ENCODE data around the gene TAC4.

The TAC4 gene

DNA sequence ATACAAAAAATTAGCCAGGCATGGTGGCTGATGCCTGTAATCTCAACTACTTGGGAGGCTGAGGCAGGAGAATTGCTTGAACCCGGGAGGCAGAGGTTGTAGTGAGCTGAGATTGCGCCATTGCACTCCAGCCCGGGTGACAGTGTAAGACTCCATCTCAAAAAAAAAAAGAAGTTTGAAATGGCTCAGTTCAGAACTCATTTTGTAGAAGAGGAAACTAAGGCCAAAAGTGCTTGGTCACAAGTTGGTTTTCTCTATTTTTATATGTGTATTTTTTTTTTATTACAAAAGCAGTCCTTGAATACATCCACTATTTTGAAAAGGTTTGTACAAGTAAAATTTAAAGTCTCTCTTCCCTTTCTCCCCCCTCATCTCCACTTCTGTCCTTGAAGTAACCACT, 5.5 kb downstream of the TAC4 start:
- H3K27ac ChIP-seq = no peak overlapping the region
- TF ChIP-seq, protein P1, sequence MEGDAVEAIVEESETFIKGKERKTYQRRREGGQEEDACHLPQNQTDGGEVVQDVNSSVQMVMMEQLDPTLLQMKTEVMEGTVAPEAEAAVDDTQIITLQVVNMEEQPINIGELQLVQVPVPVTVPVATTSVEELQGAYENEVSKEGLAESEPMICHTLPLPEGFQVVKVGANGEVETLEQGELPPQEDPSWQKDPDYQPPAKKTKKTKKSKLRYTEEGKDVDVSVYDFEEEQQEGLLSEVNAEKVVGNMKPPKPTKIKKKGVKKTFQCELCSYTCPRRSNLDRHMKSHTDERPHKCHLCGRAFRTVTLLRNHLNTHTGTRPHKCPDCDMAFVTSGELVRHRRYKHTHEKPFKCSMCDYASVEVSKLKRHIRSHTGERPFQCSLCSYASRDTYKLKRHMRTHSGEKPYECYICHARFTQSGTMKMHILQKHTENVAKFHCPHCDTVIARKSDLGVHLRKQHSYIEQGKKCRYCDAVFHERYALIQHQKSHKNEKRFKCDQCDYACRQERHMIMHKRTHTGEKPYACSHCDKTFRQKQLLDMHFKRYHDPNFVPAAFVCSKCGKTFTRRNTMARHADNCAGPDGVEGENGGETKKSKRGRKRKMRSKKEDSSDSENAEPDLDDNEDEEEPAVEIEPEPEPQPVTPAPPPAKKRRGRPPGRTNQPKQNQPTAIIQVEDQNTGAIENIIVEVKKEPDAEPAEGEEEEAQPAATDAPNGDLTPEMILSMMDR (IDR thresholded peaks at IDR 0.05) = no peak
- H3K4me2 ChIP-seq (ENCODE audit: low read length) = no peak overlapping the region
- H3K9me3 ChIP-seq (ENCODE audit: control insufficient read depth, low read length) = no peaks in the 10 kb centered on the region
- no peaks in the 10 kb centered on the region for H3K36me3 ChIP-seq (ENCODE audit: control insufficient read depth, insufficient read depth, low read length)
- no peaks in the 10 kb centered on the region for H3K27me3 ChIP-seq (ENCODE audit: control insufficient read depth, insufficient read depth, low read length)
- H3K4me3 ChIP-seq (ENCODE audit: low read depth, low read length) = no peak overlapping the region
- H3K4me1 ChIP-seq = no peaks in the 10 kb centered on the region
- no peak overlapping the region for H2AFZ ChIP-seq
- peaks cover 3% of the 10 kb centered on the region for H3K79me2 ChIP-seq
- no peak overlapping the region for H3K9ac ChIP-seq

DNA sequence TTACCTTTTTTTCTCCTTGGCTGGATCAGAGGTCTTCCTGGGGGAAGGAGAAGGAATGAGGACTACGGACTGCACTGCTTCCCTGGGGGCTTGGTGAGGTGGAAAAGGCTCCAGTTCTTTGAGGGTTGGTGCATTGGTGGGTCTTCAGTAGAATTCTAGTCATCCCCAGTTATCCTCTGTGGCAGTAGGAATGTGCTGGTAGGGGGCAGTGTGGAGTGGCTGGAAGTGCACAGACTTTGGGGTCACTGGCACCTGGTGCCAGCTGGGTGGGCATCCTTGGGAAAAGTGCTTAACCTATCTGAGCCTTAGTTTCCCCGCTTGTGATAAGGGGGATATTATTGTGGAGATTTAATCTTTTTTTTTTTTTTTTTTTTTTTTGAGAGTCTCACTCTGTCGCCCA, 6.3 kb downstream of the TAC4 start:
- H3K9me3 ChIP-seq (ENCODE audit: control insufficient read depth, low read length) = no peaks in the 10 kb centered on the region
- peaks cover 3% of the 10 kb centered on the region for H3K79me2 ChIP-seq
- no peaks in the 10 kb centered on the region for H3K36me3 ChIP-seq (ENCODE audit: control insufficient read depth, insufficient read depth, low read length)
- no peaks in the 10 kb centered on the region for H3K27me3 ChIP-seq (ENCODE audit: control insufficient read depth, insufficient read depth, low read length)
- no peak overlapping the region for H3K4me2 ChIP-seq (ENCODE audit: low read length)
- no peaks in the 10 kb centered on the region for H3K4me1 ChIP-seq
- TF ChIP-seq, protein P1 (IDR thresholded peaks at IDR 0.05) = no peak
- no peak overlapping the region for H3K9ac ChIP-seq
- no peak overlapping the region for H2AFZ ChIP-seq
- no peak overlapping the region for H3K27ac ChIP-seq
- no peak overlapping the region for H3K4me3 ChIP-seq (ENCODE audit: low read depth, low read length)

DNA sequence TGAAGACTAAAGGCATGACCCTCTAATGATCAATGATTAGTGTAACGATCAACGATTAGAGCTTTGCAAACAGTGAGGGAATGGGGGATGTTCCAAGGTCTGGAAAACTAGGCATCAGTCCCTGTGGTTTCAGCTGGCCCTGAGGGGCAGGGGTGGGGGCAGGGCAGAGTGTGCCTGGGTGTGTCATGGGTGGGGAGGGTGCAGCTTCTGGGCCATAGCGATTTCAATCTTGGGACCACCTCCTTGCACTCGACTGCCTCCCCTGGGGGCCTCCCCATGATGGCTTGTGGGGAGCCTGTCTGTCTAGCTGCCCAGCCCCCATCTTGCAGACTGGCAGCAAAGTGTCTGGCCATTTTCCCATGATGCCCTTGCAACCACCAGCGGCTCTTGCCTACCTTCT, 8.4 kb downstream of the TAC4 start:
- H3K4me3 ChIP-seq (ENCODE audit: low read depth, low read length) = no peak overlapping the region
- no peak overlapping the region for H2AFZ ChIP-seq
- no peak overlapping the region for H3K27ac ChIP-seq
- H3K9ac ChIP-seq = no peak overlapping the region
- H3K4me2 ChIP-seq (ENCODE audit: low read length) = no peak overlapping the region
- H3K27me3 ChIP-seq (ENCODE audit: control insufficient read depth, insufficient read depth, low read length) = no peaks in the 10 kb centered on the region
- H3K9me3 ChIP-seq (ENCODE audit: control insufficient read depth, low read length) = no peaks in the 10 kb centered on the region
- H3K79me2 ChIP-seq = peaks cover 3% of the 10 kb centered on the region
- TF ChIP-seq, protein P1 (IDR thresholded peaks at IDR 0.05) = no peak
- no peaks in the 10 kb centered on the region for H3K4me1 ChIP-seq
- H3K36me3 ChIP-seq (ENCODE audit: control insufficient read depth, insufficient read depth, low read length) = no peaks in the 10 kb centered on the region

DNA sequence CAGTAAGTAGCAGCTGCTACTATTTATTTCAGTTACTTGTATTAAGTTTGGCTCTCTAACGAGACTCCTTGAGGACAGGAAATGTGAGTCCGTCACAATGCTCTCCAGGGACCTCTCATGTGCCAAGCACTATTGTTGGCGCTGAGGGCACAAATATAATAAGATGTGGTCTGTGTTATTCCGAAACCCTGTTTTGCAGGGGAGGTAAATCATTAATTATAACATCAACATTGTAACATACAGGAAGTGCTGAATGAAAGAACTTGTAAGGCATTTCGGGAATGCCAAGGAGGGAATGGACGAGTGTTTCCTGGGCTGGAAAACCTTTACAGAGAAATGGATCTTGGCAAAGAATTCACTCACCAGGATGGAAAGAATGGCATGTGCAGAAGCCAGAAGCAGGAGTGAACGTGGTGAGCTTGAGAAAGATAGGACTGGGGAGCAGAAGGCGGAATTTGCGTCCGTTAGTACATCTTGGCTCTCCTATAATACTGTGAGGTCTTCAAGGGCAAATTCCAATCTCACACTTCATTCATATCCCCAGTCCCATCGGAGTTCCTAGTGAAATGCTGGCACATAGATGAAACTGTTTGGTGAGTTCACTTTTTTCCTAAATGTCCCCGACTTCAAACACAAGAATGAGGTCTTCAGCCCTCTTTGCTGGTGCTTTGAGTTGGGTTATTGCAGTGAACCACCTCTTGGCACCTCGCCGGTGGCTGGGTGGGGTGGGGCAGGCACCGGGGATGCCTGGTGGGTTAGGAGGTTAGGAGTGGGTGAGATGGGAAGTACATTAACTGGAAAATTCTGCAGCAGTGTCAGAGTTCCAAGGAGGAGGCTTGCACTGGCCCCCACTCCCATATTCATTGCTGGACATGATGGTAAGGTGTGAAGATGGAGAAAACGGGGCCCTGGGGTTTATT, 11.5 kb downstream of the TAC4 start:
- Histone ChIP-seq H3K4me2 (ENCODE audit: low read length) (no peak overlapping the region), H3K4me3 (ENCODE audit: low read depth, low read length) (no peak overlapping the region), H3K9me3 (ENCODE audit: control insufficient read depth, low read length) (no peaks in the 10 kb centered on the region), H3K4me1 (no peaks in the 10 kb centered on the region), H3K27ac (peak overlapping the region; percentile 25), H3K27me3 (ENCODE audit: control insufficient read depth, insufficient read depth, low read length) (no peaks in the 10 kb centered on the region), H2AFZ (no peak overlapping the region), H3K79me2 (peaks cover 3% of the 10 kb centered on the region), H3K9ac (no peak overlapping the region), H3K36me3 (ENCODE audit: control insufficient read depth, insufficient read depth, low read length) (no peaks in the 10 kb centered on the region)
- TF ChIP-seq, protein P1 (IDR thresholded peaks at IDR 0.05) = no peak

DNA sequence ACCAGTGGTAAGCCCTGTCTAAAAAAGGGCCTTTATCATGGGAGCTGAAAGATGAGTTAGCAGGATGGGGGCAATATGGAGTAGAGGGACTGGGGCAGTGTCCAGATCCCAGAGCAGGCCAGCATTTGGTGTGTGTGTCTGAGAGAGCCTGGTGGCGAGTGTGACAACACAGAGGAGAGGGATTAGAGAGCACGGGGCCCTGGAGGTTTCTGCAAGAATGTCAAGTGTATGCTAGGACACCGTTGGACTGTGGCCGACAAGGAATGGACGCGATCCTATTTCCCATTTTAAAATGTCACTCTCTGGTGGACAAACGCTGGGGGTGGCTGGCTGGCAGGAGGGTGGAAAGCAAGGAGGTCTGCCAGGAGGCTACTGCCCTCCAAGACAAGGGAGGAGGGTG, 12.4 kb downstream of the TAC4 start:
- H3K79me2 ChIP-seq = peaks cover 4% of the 10 kb centered on the region
- H3K4me2 ChIP-seq (ENCODE audit: low read length) = no peak overlapping the region
- peaks cover under 1% of the 10 kb centered on the region for H3K4me1 ChIP-seq
- no peak overlapping the region for H3K4me3 ChIP-seq (ENCODE audit: low read depth, low read length)
- H3K36me3 ChIP-seq (ENCODE audit: control insufficient read depth, insufficient read depth, low read length) = no peaks in the 10 kb centered on the region
- TF ChIP-seq, protein P1 (IDR thresholded peaks at IDR 0.05) = no peak
- no peaks in the 10 kb centered on the region for H3K9me3 ChIP-seq (ENCODE audit: control insufficient read depth, low read length)
- no peaks in the 10 kb centered on the region for H3K27me3 ChIP-seq (ENCODE audit: control insufficient read depth, insufficient read depth, low read length)
- peak overlapping the region; percentile 25 for H3K27ac ChIP-seq
- H3K9ac ChIP-seq = no peak overlapping the region
- H2AFZ ChIP-seq = no peak overlapping the region
